Measurements from ENCODE around the gene STAP1.

Gene STAP1

DNA sequence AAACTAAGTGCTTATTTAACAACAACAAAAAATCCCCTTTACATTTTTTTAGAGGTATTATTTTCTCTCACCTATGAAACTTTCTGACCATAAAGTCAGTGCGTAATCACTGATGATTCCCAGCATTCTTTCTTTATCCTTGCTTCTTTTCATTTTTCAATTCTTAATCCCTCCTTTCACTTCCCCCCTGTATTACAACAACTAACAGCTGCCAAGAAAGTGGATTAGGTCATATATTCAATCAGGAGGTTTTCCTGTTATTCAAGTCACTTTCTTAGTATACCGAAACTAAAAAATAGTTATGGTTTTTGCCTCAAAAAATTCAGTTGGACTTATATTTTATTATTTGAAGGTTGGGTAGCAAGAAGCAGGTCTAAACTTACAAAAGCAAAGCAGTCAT, 2.1 kb upstream of the STAP1 start:
- DNase-seq (ENCODE audit: low spot score) = no peak

DNA sequence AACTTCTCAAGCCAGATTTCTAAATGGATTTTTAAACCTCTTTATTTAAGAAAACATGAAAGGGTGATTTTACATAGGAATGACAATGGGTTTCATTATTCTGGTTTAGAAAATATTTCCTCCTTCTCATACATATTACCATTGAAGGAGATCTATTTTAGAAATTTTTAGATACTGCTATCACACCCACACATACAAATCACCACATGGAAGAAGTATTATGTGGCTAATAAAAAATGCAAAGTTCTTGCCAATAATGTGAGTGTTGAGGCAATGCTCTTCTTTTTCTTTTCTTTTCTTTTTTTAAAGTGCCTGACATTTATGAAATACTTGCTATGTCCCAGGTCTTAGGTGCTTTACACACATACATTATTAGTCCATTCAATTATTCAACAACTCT, 6.8 kb downstream of the STAP1 start:
- no peak for DNase-seq (ENCODE audit: low spot score)

DNA sequence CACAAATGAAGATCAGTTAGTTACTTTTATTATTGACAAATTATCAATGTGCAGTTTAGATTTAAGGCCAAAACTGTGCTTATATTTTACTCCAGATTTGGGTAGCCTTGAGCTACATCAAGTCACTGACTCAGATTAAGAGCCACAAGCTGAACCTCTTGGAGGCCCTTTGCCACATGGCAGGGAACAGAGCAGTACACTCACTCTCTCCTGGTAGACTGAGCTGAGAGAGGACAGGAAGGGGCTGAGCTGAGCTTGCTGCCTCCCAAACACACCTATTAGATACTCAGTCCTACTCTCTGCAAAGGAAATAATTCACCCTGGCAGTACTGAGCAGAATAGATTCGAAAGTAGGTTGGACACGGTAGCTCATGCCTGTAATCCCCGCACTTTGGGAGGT, 7.8 kb downstream of the STAP1 start:
- DNase-seq (ENCODE audit: low spot score) = no peak

DNA sequence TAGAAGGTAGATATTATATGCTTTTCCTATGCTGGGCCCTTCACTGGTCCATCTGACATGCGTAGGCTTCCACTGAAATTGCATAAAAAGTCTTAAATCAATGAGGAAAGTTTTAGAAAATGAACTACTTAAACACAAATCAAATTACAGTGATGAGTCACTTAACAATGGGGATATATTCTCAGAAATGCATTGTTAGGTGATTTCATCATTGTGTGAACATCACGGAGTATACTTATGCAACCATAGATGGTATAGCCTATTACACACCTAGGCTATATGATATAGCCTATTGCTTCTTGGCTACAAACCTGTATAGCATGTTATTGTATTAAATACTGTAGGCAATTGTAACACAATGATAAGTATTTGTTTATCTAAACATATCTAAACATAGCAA, 10.3 kb downstream of the STAP1 start:
- no peak for DNase-seq (ENCODE audit: low spot score)

DNA sequence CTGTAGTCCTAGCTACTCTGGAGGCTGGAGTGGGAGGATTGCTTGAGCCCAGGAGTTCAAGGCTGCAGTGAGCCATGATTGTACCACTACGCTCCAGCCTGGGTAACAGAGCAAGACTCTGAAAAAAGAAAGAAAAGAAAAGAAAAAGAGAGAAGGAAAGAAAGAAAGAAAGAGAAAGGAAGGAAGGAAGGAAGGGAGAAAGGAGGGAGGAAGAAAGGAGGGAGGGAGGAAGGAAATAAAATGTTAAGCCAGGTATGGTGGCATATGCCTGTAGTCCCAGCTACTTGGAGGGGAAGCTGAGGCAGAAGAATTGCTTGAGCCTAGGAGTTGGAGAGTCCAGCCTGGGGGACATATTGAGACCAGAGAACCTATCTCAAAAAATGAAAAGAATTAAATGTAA, 12.0 kb downstream of the STAP1 start:
- no peak for DNase-seq (ENCODE audit: low spot score)

DNA sequence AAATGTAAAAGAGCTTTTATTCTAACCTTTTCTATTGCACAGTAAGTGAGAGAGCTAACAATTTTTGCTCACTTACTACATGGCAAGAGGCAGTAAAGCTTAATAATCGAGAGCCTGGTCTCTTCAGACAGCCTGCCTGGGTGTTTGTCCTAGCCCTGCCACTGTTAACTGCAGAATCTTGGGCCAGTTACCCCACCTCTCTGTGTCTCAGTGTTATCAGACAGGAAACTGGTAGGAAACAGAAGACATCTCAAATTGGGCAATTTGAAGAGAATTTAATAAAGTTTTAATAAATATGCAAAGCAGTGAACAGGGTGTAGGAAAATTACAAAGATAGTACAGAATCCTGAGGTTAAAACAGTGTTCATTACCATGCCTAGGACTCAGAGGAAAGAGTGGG, 13.4 kb downstream of the STAP1 start:
- DNase-seq (ENCODE audit: low spot score) = no peak

DNA sequence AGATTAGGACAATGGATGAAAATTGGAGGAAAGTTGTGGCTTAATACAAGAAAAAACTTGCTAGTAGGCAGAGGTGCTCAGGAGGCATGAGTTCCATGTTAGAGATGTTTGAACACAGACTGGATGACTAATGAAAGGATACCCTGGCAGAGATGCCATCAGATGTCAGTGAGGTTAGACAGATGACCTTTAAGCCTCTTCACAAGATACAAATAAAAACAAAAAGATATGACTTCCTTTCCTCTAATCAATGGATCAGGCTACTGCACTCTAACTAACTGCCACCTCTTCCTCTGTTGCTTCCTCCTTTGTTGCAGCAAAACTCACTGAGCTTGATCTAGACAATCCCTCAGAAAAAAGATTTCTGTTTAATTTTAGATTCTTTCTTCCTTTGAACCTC, 14.7 kb downstream of the STAP1 start:
- no peak for DNase-seq (ENCODE audit: low spot score)

DNA sequence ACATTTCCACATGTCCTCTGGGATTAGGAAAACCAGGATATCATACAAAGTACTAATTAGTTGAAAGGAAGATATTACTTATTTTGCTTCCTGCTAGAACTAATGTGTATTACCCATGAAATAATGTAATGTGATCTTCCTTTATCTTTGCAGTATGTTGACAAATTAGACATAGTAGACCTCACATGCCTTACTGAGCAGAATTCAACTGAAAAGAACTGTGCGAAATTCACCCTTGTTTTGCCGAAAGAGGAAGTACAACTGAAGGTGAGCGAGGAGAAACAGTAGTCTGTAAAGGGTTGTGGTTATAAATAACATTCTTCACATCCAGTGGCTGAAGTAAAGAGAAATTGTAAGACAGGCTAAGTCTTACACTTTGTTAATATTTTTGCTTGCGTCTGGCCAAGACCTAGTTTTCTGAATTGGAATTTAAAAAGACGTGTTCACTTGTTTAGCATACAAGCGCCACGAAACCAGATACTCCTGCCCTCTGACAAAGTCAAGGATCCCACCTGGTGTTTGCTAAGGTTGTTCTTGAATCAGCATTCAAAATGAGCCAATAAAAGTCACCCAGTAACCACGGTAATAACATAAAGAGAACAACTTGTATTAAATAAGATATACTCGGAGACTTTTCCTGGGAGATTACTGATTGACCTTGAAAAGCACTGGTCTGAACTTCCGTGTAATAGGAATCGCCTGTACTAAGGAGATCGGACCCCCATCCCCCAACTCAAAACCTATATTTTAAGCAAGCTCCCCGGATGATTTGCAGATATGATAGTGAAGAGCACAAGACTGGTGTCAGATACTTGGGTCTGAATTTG, 16.9 kb downstream of the STAP1 start:
- DNase-seq (ENCODE audit: low spot score) = peak; percentile 25

DNA sequence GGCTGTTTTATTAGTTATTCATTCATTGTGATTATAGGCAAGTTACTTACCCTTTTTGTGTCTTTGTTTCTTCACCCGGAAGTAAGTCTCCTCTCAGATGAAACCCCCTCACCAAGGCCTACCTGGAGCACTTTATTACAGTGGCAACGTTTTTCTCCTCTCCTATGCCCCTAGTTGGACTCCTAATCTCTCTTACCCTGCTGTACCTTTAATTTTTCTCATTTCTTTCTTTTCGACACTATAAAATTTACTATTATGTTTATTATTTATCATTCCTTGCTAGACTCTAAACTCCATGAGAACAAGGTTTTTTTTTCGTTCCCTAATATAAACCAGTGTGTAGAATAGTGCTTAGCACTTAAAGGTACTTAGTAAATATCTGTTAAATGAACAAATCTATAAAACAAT, 17.5 kb downstream of the STAP1 start:
- DNase-seq (ENCODE audit: low spot score) = no peak

DNA sequence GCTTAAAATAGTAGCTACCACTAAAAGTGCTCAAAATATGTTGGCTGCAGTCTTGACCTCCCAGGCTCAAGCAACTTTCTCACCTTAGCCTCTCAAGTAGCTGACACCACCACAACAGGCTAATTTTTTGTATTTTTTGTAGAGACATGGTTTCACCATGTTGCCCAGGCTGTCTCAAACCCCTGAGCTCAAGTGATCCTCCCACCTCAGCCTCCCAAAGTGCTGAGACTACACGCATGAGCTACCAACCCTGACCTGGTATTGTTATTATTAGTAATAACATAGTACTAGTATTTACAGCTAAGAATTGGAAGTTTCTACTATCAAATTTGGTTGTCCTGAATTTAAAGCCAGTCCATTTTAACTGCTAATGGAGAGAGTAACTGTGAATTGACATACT, 18.0 kb downstream of the STAP1 start:
- DNase-seq (ENCODE audit: low spot score) = no peak

DNA sequence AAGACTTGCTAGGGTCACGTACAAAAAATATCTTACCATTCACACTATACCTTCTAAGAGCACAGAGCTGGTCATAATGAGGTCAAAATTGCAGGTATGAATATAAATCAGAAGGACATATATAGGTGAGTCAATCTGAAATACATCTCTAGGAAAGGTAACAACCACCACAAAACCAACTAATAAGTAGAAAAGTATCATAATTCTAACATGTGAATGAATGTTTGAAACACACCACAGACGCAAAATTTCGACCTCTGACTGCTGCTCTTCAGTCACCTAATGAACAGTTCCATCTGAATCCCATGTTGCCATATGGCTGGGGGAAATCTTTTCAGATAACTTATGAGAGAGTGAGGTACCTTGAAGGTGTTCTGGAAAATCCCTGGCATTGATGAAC, 22.1 kb downstream of the STAP1 start:
- DNase-seq (ENCODE audit: low spot score) = no peak

DNA sequence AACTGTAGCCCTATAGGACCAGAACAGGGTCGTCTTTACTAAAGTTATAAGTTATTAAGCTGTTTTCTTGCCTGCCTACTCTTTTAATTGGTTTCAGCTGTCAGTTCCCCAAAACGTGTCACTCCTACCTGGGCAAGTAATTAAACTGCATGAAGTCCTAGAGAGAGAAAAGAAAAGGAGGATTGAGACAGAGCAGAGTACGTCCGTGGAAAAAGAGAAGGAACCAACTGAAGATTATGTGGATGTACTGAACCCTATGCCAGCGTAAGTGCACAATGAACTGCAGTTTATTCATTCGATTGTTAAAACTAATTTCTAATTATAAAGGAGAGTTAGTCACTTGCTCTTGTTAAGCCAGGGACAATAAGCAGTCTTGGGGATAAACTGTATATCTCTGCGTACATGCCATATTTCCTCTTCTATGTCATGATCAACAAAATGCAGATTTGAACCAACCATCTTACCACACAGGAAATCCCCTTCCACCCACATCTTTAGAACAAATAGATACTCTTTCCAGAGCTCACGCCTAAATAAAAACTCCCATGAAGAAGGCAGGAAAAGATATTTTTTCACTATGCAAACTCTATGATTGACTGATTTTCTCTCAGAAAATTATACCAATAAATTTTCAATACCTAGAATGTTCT, 22.8 kb downstream of the STAP1 start:
- peak; percentile 48 for DNase-seq (ENCODE audit: low spot score)

DNA sequence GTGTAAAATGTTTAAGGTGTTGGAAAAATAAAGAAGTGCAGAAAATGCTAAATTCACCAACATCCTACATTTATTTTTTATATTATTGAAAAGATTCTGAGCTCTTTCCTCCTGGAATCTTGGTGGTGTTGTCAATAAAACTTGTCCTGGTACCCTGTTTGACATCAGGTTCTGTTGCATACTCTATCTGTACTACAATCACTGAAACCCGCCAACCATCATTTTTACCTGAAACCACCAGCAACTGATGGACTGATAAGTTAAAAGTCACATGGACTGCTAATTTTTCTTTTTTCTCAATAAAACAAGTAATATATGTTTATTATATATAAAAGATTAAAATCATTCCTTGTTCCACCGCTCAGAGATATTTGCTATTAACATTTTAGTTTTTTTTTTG, 23.4 kb downstream of the STAP1 start:
- DNase-seq (ENCODE audit: low spot score) = no peak

DNA sequence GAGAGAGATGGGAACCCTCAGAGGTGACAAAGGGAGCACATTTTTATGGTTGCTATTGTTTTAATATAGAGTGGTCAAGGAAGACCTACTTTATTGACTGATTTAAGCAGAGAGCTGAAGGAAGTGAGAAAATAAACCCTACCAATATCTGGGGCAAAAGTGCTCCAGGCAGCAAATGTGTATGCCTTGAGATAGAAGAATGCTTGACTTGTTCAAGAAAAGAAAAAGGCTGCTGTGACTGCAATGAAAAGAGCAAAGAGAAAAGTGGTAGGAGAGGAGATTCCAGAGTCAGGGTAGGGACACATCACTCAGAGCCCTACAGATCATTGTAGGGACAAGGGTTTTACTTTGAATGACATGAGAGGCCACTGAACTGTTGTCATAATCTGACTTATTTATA, 26.0 kb downstream of the STAP1 start:
- DNase-seq (ENCODE audit: low spot score) = no peak

DNA sequence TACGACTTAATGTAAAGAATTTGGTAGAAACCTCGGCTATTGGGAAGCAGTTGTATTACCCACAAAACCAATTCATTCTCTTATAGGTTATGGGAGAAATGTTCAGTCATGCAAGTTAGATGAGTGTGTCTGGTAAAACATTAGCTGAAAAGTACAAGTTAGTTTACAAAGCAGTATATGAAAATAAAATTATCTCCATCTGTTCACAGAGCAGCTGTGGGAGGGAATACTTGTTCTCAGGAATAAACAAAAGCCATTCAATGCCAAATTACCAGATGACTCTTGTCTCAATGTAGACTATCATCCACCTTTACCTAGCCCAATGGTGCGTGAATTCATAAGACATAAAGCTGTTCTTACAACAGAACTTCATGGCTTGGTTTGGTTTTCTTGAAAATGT, 28.6 kb downstream of the STAP1 start:
- no peak for DNase-seq (ENCODE audit: low spot score)

DNA sequence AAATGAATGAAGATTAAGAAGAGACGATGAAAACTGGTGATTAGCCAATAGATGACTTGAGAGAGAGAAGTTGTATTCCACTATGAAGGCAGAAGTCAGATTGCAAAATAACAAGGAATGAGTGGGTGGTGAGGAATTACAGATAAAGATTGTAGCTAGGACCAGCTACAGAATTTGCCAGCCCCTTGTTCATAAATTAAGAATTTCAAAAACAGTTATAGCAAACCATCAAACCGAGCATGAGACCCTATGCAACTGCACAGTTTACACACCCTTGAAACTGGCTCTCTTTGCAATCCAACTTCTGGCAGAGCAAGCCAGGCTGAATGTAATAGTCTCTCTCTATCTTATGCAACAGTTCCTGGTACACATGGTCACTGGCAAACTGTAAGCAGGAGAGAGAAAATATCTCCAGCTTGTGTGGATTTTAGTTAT, 35.2 kb downstream of the STAP1 start:
- DNase-seq (ENCODE audit: low spot score) = no peak

DNA sequence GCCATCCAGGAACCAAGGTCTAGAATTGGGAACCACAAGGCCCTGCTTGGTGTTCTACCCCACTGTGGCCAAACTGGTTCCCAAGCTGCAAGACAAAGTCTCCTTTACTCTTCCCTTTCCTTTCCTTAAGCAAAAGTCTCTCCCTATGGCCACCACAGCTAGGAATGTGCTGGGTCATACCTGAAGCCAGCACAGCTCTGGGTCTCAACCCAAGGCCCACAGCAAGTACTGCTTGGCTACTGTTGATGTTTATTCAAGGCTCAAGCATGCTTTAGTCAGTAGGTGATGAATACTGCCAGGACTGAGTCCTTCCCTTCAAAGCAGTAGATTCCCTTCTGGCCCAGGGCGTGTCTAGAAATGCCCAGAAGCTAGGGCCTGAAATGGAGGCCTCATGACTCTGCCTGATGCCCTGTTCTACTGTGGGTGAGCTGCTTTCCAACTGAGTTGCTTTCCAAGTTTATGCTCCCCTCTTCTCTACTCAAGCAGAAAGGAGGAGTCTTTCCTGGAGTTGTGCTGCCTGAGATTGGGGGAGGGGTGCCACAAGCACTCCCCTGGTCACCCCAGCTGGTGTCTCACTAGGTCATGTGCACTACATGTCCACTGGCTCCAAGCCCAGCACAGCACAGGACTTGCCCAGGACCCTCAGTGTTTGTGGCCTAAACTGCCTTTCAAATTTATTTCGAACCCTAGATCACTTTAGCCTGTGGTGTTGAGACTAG, 44.9 kb downstream of the STAP1 start:
- no peak for DNase-seq (ENCODE audit: low spot score)

DNA sequence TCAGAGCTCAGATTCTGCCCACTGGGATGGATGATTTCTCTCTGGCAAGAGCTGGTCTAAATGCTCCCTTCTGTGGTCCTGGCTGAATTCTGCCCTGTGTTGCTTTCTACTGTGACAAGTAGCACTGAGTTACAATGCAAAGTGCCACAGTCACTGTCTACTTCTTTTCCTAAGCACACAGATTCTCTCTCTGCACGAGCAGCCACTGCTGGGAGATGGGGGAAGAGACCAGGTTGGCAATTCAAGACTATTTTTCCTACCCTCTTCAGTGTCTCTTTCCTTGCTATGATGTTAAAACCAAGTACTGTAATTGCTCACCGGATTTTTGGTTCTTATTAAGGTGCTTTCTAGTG, 45.5 kb downstream of the STAP1 start:
- no peak for DNase-seq (ENCODE audit: low spot score)

DNA sequence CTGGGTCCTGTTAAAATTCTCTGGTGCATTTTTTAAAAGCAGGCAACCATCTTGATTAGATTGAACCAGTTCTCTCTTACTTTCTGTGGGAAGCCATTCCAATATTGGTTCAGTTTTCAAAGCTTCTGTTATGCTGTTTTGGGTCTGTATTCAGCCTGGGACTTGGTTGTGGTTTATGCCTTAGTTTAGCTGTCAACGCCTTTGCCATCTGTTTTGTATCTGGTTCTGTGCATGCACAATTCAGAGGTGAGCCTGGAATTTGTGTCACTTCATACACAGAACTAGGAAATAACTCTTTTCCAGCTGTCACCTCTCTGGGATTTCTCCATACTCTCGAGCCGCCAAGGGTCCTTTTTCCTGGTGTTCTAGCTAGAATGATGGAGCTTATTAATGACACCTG, 46.2 kb downstream of the STAP1 start:
- DNase-seq (ENCODE audit: low spot score) = no peak

DNA sequence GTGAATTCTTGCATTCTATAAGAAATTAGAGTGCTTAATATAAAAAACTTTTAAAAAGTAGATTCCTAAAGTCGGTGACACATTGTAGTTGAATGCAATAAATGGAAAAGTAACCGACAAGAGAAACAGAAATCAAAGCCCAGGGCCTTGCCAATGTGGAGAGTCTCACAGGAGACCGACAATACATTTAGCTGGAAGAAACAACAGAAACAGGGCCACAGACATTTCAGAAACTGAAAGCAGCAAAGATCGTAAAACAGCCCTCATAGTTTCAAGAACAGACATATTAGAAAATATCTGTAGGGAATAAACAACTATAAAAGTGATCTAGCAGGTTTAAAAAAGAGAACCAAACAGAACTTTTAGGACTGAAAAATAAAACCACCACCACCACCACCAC, 49.5 kb downstream of the STAP1 start:
- no peak for DNase-seq (ENCODE audit: low spot score)

DNA sequence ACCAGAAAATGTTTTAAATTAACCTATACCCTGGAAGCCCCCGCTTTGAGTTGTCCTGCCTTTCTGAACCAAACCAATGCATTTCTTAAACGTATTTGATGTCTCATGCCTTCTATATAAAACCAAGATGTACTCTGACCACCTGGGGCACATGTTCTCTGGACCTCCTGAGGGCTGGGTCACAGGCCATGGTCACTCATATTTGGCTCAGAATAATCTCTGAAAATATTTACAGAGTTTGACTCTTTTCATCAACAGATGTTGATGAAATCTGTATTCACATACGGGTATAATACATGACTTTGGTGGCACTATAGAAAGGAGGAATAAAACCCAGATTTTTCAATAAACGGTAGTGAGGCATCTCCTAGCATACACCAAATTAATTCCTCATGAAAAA, 55.7 kb downstream of the STAP1 start:
- no peak for DNase-seq (ENCODE audit: low spot score)

DNA sequence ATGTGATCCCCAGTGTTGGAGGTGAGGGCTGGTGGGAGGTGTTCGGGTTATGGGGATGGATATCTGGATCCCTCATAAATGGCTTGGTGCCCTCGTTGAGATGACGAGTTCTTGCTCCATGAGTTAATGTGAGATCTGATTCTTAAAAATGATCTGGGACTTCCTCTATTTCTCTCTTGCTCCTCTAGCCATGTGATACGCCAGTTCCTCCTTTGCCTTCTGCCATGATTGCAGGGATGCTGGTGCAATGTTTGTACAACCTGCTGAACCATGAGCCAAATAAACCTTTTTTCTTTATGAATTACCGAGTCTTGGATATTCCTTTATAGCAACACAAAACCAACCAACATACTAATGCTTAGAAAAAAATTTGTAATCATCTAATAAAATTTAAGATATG, 56.6 kb downstream of the STAP1 start:
- DNase-seq (ENCODE audit: low spot score) = no peak

DNA sequence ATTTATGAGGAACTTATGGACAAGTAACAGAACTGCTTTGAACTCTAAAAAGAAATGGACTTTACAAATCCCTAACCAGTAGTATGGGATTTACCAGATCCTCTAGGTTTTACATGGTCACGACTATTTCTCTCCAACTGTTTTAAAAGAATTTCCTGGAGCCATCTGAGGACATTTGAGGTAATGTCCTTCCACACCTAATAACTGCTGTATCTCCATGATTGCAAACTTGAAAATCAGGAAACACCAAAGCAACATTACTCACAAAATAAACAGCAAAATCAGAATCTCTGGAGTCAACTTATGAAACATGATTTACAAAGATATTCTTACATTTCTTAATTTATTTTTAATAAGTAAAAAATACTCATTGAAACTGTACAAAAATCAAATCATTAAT, 58.0 kb downstream of the STAP1 start:
- DNase-seq (ENCODE audit: low spot score) = no peak

Data from CD4-positive, alpha-beta T cell treated with Interleukin-6 at 100 ng/mL for 8 hours (primary cell).